ENCODE data around the gene TRIM40.

Gene TRIM40

DNA sequence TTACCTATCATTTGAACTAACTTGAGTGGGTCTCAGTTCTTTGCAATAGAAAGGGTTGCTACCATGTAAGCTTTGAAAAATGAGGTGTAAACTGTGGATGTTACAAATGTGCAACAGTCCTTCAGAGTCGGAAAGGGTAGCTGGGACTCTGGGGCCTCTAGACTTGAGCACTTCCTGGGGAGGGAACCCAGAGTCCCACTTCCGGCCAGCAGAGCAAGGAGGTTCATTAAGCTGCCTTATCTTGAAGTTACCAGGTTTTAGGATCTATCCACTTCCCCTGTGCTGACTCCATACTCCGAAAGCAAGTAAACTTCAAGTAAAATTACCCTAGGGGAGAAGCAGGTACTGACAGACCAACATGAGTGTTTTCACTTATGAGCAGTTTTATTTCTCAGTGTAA lies 15.6 kb downstream of the TRIM40 start:
- H4K20me1 ChIP-seq (ENCODE audit: insufficient read depth, low read length), result no peaks in the 10 kb centered on the region

GRCh38 chr6:30152016-30152673 lies 16.2 kb downstream of the TRIM40 start:
- TF ChIP-seq CTCF (IDR thresholded peaks at IDR 0.05; ENCODE audit: low read length), result no peak
- no peak for TF ChIP-seq EZH2phosphoT487 (IDR thresholded peaks at IDR 0.05; ENCODE audit: low read length)
- no peak for TF ChIP-seq EZH2 (optimal IDR thresholded peaks at IDR 0.05; ENCODE audit: low read depth, low read length)
- H3K4me3 ChIP-seq (ENCODE audit: low read length), result no peak overlapping the region
- H3K4me2 ChIP-seq (ENCODE audit: low read depth, low read length), result no peak overlapping the region

More for the DNA sequence above, 15.6 kb downstream of the TRIM40 start:
- Histone ChIP-seq H2AFZ (ENCODE audit: low read length) (no peak overlapping the region), H3F3A (ENCODE audit: insufficient read depth, low read length) (no peaks in the 10 kb centered on the region), H3K9me3 (replicated peaks; ENCODE audit: insufficient read depth, low read length) (no peaks in the 10 kb centered on the region), H3K79me2 (ENCODE audit: low read length) (no peaks in the 10 kb centered on the region), H3K4me3 (ENCODE audit: low read length) (no peak overlapping the region), H3K27ac (ENCODE audit: low read length) (no peak overlapping the region), H3K9ac (ENCODE audit: low read length) (no peak overlapping the region), H3K27me3 (replicated peaks; ENCODE audit: insufficient read depth, low read length) (0 out of 2 replicates have a peak, but pooled peaks cover 12% of the 10 kb centered on the region), H3K36me3 (replicated peaks; ENCODE audit: insufficient read depth, low read length) (no peaks in the 10 kb centered on the region), H3K4me2 (ENCODE audit: low read depth, low read length) (no peak overlapping the region), H3K4me1 (ENCODE audit: low read length) (no peaks in the 10 kb centered on the region), H3K9me2 (replicated peaks; ENCODE audit: insufficient read depth, low read length) (no peaks in the 10 kb centered on the region)
- no peak for DNase-seq
- TF ChIP-seq EZH2 (optimal IDR thresholded peaks at IDR 0.05; ENCODE audit: low read depth, low read length) (no peak), EZH2phosphoT487 (IDR thresholded peaks at IDR 0.05; ENCODE audit: low read length) (no peak), CTCF (IDR thresholded peaks at IDR 0.05; ENCODE audit: low read length) (no peak)

DNA sequence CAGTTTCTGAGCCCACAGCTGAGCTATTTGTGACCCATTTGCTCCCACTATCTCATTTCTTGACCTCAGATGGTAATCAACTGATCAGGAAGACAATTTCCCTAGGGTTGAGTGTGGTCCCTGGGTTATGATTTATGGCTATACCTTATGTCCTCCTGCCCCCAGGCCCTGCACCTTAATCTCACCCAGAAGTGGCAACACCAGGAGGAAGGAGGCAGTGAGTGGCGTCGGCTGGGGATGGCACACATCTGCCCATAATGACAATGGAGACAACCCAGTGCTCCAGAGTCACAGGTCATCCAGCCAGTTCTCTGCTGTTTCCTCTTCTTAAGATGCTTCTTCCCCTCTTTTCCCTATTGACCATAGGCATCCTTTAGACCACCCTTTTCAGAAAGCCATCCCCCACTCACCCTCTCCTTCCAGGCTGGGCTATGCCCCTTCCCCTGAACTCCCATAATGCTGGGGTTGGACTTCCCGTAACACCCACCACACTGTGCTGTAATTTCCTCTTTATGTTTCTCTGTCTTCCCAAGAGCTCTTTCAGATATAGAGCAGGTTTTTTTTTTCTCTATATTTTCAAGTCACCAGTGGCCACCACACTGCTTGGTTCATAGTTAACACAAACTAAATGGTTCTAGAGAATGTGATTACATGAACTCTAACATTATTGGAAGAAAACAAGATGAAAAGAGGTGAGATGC lies 17.1 kb downstream of the TRIM40 start:
- TF ChIP-seq CTCF (IDR thresholded peaks at IDR 0.05; ENCODE audit: low read length) (no peak), EZH2 (optimal IDR thresholded peaks at IDR 0.05; ENCODE audit: low read depth, low read length) (no peak), EZH2phosphoT487 (IDR thresholded peaks at IDR 0.05; ENCODE audit: low read length) (no peak)
- H4K20me1 ChIP-seq (ENCODE audit: insufficient read depth, low read length), result no peaks in the 10 kb centered on the region
- H3K4me2 ChIP-seq (ENCODE audit: low read depth, low read length), result no peak overlapping the region
- peaks cover 1% of the 10 kb centered on the region; the same call in 1 of the 2 replicates for H3F3A ChIP-seq (ENCODE audit: insufficient read depth, low read length)
- H3K27me3 ChIP-seq (replicated peaks; ENCODE audit: insufficient read depth, low read length), result 0 out of 2 replicates have a peak, but pooled peaks cover 12% of the 10 kb centered on the region
- H3K4me1 ChIP-seq (ENCODE audit: low read length), result peaks cover 4% of the 10 kb centered on the region; the same call in 1 of the 2 replicates
- H3K27ac ChIP-seq (ENCODE audit: low read length), result no peak overlapping the region
- no peaks in the 10 kb centered on the region for H3K9me2 ChIP-seq (replicated peaks; ENCODE audit: insufficient read depth, low read length)
- H3K9me3 ChIP-seq (replicated peaks; ENCODE audit: insufficient read depth, low read length), result no peaks in the 10 kb centered on the region
- no peaks in the 10 kb centered on the region for H3K36me3 ChIP-seq (replicated peaks; ENCODE audit: insufficient read depth, low read length)
- H3K4me3 ChIP-seq (ENCODE audit: low read length), result no peak overlapping the region
- no peaks in the 10 kb centered on the region for H3K79me2 ChIP-seq (ENCODE audit: low read length)
- DNase-seq, result no peak
- no peak overlapping the region for H3K9ac ChIP-seq (ENCODE audit: low read length)
- no peak overlapping the region for H2AFZ ChIP-seq (ENCODE audit: low read length)

More at GRCh38 chr6:30152016-30152673, 16.2 kb downstream of the TRIM40 start:
- H3K4me1 ChIP-seq (ENCODE audit: low read length), result no peaks in the 10 kb centered on the region
- H4K20me1 ChIP-seq (ENCODE audit: insufficient read depth, low read length), result no peaks in the 10 kb centered on the region
- H3K79me2 ChIP-seq (ENCODE audit: low read length), result no peaks in the 10 kb centered on the region
- no peaks in the 10 kb centered on the region for H3F3A ChIP-seq (ENCODE audit: insufficient read depth, low read length)
- H3K36me3 ChIP-seq (replicated peaks; ENCODE audit: insufficient read depth, low read length), result no peaks in the 10 kb centered on the region
- 0 out of 2 replicates have a peak, but pooled peaks cover 12% of the 10 kb centered on the region for H3K27me3 ChIP-seq (replicated peaks; ENCODE audit: insufficient read depth, low read length)
- H3K27ac ChIP-seq (ENCODE audit: low read length), result no peak overlapping the region
- DNase-seq, result no peak
- no peaks in the 10 kb centered on the region for H3K9me2 ChIP-seq (replicated peaks; ENCODE audit: insufficient read depth, low read length)
- H3K9me3 ChIP-seq (replicated peaks; ENCODE audit: insufficient read depth, low read length), result no peaks in the 10 kb centered on the region
- no peak overlapping the region for H3K9ac ChIP-seq (ENCODE audit: low read length)
- H2AFZ ChIP-seq (ENCODE audit: low read length), result no peak overlapping the region

All from MM.1S (cell line).